ENCODE data around the gene APOL1. TPM values are rescaled to one million over a fixed set of nuclear protein-coding genes. Genes with fewer than 3 reads are reported as not detected.
"Not testable (repeated sequence)": the region's sequence is repeated elsewhere in the genome, so short reads cannot be mapped to it uniquely, and the experiment has no call there.

APOL1 gene
- polyA plus RNA-seq, 1 donor from 2014 or later = not detected

GRCh38 chr22:36228944-36229343 is 24.0 kb upstream of the APOL1 start:
- H3K9me2 ChIP-seq (ENCODE audit: insufficient read depth, low read length) = no peaks in the 10 kb centered on the region
- H3K9me3 ChIP-seq (ENCODE audit: low read length) = no peaks in the 10 kb centered on the region
- H2AFZ ChIP-seq (ENCODE audit: low read depth, low read length) = no peak overlapping the region
- H3K9ac ChIP-seq (ENCODE audit: low read length) = no peak overlapping the region
- no peaks in the 10 kb centered on the region for H3K79me2 ChIP-seq (replicated peaks; ENCODE audit: insufficient read depth, low read length)
- no peak overlapping the region for H3K27ac ChIP-seq (ENCODE audit: low read length)
- TF ChIP-seq SMC3 (conservative IDR thresholded peaks at IDR 0.05; ENCODE audit: poor library complexity) (no peak), TAF1 (IDR thresholded peaks at IDR 0.05; ENCODE audit: low read depth) (no peak), POLR2AphosphoS5 (IDR thresholded peaks at IDR 0.05) (no peak), CTCF (IDR thresholded peaks at IDR 0.05; ENCODE audit: poor library complexity, severe bottlenecking) (no peak), REST (IDR thresholded peaks at IDR 0.05; ENCODE audit: borderline replicate concordance) (no peak), EP300 (conservative IDR thresholded peaks at IDR 0.05; ENCODE audit: poor library complexity, severe bottlenecking) (no peak), EZH2 (IDR thresholded peaks at IDR 0.05; ENCODE audit: borderline replicate concordance, insufficient read depth, low read length, poor library complexity, severe bottlenecking) (no peak), RAD21 (conservative IDR thresholded peaks at IDR 0.05) (no peak), MXI1 (conservative IDR thresholded peaks at IDR 0.05; ENCODE audit: poor library complexity, severe bottlenecking) (no peak)
- H4K20me1 ChIP-seq (ENCODE audit: insufficient read depth) = no peaks in the 10 kb centered on the region
- H3K27me3 ChIP-seq (ENCODE audit: insufficient read depth, low read depth, low read length) = no peaks in the 10 kb centered on the region
- H3K4me2 ChIP-seq (ENCODE audit: low read length) = no peak overlapping the region
- no peak overlapping the region for H3K4me3 ChIP-seq (ENCODE audit: low read length)
- H3F3A ChIP-seq (ENCODE audit: insufficient read depth, low read length, poor library complexity, severe bottlenecking) = no peaks in the 10 kb centered on the region
- no peaks in the 10 kb centered on the region for H3K36me3 ChIP-seq (ENCODE audit: insufficient read depth, low read length)

GRCh38 chr22:36229649-36230048 is 23.3 kb upstream of the APOL1 start:
- not testable (repeated sequence) for H3K27me3 ChIP-seq (ENCODE audit: insufficient read depth, low read depth, low read length); H3K4me2 ChIP-seq (ENCODE audit: low read length); H3F3A ChIP-seq (ENCODE audit: insufficient read depth, low read length, poor library complexity, severe bottlenecking); H3K9me3 ChIP-seq (ENCODE audit: low read length); H3K79me2 ChIP-seq (replicated peaks; ENCODE audit: insufficient read depth, low read length); H3K4me3 ChIP-seq (ENCODE audit: low read length); H3K36me3 ChIP-seq (ENCODE audit: insufficient read depth, low read length); H3K27ac ChIP-seq (ENCODE audit: low read length); H3K9ac ChIP-seq (ENCODE audit: low read length); H3K9me2 ChIP-seq (ENCODE audit: insufficient read depth, low read length); H2AFZ ChIP-seq (ENCODE audit: low read depth, low read length); H4K20me1 ChIP-seq (ENCODE audit: insufficient read depth)

- H3K4me3 ChIP-seq (ENCODE audit: low read length); H3K9me3 ChIP-seq (ENCODE audit: low read length); H3K79me2 ChIP-seq (replicated peaks; ENCODE audit: insufficient read depth, low read length); H3K9ac ChIP-seq (ENCODE audit: low read length); H3F3A ChIP-seq (ENCODE audit: insufficient read depth, low read length, poor library complexity, severe bottlenecking); H3K4me2 ChIP-seq (ENCODE audit: low read length); H2AFZ ChIP-seq (ENCODE audit: low read depth, low read length); H3K9me2 ChIP-seq (ENCODE audit: insufficient read depth, low read length); H3K36me3 ChIP-seq (ENCODE audit: insufficient read depth, low read length); H3K27ac ChIP-seq (ENCODE audit: low read length); H3K27me3 ChIP-seq (ENCODE audit: insufficient read depth, low read depth, low read length); H4K20me1 ChIP-seq (ENCODE audit: insufficient read depth): not testable (repeated sequence)
Observed at GRCh38 chr22:36231051-36231450, 21.9 kb upstream of the APOL1 start.
